Activated CD8-positive, alpha-beta memory T cell treated with anti-CD3 and anti-CD28 coated beads, Interleukin-2, amount 50 U/mL, for 24 hours (primary cell): ENCODE data around the gene BOLA2B.
"Not testable (repeated sequence)": the region's sequence is repeated elsewhere in the genome, so short reads cannot be mapped to it uniquely, and the experiment has no call there.

Experiments used
- DNase-seq: peaks from one replicate; pipeline ENCODE4 v3.0.0-alpha.2; 2020; ENCODE audit errors: extremely low read depth

BOLA2B gene

DNA sequence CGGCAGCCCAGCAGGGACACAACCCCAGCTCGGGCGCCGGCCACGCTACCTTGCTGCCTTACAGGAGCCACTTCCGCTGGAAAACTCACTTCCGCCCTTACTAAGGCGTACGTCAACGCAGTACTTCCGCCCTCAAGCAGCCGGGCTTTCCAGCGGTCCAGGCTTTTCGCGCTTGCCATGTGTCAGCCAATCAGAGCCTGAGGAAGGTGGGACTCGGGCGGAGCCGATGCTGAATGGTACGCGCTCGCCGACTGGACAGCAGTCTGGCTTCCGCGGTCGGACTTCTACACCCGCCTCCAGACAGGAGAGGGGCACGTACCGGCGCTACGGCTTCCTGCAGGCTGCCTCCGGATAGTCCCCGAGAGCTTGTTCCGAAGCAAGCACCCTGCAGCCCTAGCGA lies at the start of gene BOLA2B, which contains the start of gene SLX1A:
BOLA2B (minus strand) TSS at position 52 of the 400 bp plus-strand sequence. CDS start 71 bp downstream, outside the sequence.
SLX1A (plus strand) TSS at position 261 of the 400 bp plus-strand sequence. CDS start 210 bp downstream, outside the sequence.
- DNase-seq: not testable (repeated sequence)

- not testable (repeated sequence) for DNase-seq
These were observed 23.6 kb upstream of the BOLA2B start for GRCh38 chr16:30217082-30217481.

GRCh38 chr16:30211414-30211813 lies 17.9 kb upstream of the BOLA2B start:
- not testable (repeated sequence) for DNase-seq

GRCh38 chr16:30209032-30209431 lies 15.6 kb upstream of the BOLA2B start:
- DNase-seq: not testable (repeated sequence)

DNA sequence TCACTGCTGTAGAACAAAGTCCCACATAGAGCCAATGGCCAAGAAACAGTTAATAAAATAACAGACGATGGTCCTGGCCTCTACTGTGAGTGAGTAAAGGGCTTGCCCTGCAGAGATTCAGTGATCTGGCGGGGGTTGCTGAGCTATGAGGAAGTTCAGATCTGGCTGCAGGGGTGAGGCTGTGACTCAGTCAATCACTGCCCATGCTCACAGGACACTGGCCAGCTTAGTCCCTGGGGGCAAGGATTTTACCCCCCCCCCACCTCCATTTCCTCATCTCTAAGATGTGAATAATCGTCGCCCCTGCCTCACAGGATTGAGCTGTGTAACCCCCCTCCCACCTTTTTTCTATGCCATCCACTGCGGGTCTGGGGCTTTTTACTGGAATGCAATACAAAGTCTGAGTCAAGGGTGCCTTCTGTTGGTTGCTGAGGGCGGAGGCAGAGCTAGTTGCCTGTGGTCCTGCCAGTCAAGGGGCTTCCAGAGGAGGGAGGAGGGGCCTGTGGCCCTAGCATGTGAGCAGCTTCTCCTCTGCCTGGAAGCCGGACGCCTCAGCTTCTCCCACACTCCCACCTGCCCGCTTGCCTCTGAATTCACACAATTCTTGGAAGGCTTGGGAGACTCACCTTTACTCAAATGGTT lies 13.7 kb upstream of the BOLA2B start:
- DNase-seq: not testable (repeated sequence)

DNA sequence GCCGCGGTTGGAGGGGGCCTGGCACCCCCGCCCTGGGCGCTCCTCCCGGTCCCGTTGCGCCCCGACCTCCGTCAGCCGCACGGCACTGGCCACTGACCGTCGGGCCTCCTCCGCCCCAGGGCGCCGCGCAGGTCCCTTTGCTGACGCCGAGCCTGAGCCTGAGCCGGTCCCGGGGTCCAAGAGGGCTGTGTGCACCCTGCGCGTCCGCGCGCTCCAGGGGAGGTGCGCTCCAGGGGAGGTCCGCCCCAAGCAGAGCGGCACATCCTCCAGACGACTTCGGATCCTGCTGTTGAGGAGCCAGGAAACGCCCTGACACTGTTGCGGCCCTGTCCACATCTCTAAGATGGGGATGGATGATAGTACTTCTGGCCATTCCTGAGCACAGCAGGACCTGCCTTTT lies 12.8 kb upstream of the BOLA2B start:
- DNase-seq: not testable (repeated sequence)

DNA sequence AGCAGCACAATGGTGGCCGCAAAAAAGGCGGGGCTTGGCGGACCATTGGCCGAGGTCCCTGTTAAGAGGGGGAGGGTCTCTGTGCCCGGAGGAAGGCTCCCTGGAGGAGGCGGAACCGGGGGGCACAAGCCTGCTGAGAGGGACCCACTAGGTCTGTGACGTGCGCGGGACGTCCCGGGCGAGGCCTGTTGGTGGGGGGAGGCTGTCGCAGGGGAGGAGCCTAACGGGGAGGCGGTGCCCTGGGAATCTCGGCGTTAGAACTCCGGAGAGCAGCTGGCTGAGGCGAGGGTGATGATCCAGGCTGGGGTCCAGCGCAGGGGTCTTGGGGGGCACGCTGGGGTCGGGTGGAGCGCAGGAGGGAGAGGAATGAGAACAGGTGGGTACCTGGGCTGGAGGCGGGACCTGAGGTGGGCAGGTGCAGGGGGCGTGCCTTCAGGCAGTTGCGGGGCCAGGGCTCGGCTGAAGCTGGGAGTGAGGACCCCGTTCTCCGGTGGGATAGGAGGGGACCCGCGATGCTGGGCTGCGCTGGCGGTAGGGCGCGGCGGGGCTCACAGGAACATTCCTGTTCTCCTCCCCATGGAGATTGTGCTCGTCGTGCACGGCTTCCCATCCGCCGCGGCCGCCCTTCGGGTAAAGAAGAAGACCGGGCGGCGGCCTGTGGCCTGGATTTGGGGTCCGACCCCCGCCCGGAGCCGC lies 12.2 kb upstream of the BOLA2B start:
- DNase-seq: not testable (repeated sequence)

GRCh38 chr16:30199608-30200343 lies 6.3 kb upstream of the BOLA2B start:
- DNase-seq: not testable (repeated sequence)

- DNase-seq: not testable (repeated sequence)
These were observed 5.6 kb upstream of the BOLA2B start, which contains the start of gene SULT1A3 for GRCh38 chr16:30199049-30199448. SULT1A3 (plus strand) TSS chr16:30199255; CDS start chr16:30200729, 1,474 bp downstream.

GRCh38 chr16:30197001-30197400 lies 3.5 kb upstream of the BOLA2B start:
- DNase-seq: not testable (repeated sequence)

- not testable (repeated sequence) for DNase-seq
These were observed 883 bp upstream of the BOLA2B start for GRCh38 chr16:30194172-30194925.

GRCh38 chr16:30193098-30193497 lies 368 bp downstream of the BOLA2B start:
- DNase-seq: not testable (repeated sequence)

DNA sequence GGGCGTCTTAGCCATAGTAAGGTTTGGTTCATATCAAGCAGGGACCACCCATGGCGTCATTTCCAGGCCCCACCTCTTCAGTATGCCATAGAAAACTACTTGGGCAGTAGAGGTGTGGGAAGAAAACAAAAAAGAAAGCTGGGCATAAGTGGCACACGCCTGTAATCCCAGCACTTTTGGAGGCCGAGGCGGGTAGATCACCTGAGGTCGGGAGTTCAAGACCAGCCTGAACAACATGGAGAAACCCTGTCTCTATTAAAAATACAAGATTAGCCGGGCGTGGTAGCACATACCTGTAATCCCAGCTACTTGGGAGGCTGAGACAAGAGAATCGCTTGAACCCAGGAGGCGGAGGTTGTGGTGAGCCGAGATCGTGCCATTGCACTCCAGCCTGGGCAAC lies 2.3 kb downstream of the BOLA2B start:
- not testable (repeated sequence) for DNase-seq

DNA sequence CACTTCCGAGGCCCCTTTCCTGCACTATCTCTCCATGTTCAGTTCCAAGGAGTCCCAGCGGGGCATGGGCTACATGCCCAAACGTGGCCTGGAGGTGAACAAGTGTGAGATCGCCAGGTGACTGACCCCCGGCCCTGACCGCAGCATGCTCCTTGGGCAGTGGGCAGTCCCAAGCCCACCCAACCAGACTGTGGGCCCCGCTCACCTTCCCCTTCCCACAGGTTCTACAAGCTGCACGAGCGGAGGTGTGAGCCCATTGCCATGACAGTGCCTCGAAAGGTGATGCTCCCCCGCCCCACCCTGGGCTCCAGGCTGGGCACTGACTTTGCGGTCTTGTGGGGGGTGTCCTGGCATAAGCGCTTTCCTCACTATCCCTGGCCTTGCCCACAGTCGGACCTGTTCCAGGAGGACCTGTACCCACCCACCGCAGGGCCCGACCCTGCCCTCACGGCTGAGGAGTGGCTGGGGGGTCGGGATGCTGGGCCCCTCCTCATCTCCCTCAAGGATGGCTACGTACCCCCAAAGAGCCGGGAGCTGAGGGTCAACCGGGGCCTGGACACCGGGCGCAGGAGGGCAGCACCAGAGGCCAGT lies 5.4 kb downstream of the BOLA2B start:
- DNase-seq: no peak

- DNase-seq: no peak
These were observed 6.0 kb downstream of the BOLA2B start for GRCh38 chr16:30187556-30187865.

GRCh38 chr16:30186782-30187555 lies 6.5 kb downstream of the BOLA2B start:
- DNase-seq: peak; percentile 72

DNA sequence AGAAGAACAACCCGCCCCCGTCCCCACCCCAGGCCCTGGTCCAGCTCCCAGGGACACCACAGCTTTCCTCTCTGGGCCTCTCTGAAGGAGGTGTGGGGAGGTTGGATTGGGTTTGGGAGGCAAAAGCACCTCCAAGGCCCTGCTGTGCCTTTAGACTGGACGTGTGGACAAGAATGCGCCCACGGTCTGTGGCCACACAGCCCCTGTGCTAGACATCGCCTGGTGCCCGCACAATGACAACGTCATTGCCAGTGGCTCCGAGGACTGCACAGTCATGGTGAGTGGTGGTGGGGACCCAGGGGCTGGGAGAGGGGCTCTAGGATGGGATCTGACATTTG lies 7.1 kb downstream of the BOLA2B start:
- no peak for DNase-seq

GRCh38 chr16:30185683-30186421 lies 7.6 kb downstream of the BOLA2B start:
- peak; percentile 65 for DNase-seq

GRCh38 chr16:30184891-30185682 lies 8.4 kb downstream of the BOLA2B start:
- no peak for DNase-seq
